CD4-positive, alpha-beta T cell treated with Interleukin-6 at 100 ng/mL for 8 hours (primary cell): ENCODE results near the gene CDH20.

Source experiments
- DNase-seq: peaks from one replicate; pipeline ENCODE4 v3.0.0-alpha.2; 2020; ENCODE audit warnings: mixed read lengths, low spot score

The CDH20 gene

DNA sequence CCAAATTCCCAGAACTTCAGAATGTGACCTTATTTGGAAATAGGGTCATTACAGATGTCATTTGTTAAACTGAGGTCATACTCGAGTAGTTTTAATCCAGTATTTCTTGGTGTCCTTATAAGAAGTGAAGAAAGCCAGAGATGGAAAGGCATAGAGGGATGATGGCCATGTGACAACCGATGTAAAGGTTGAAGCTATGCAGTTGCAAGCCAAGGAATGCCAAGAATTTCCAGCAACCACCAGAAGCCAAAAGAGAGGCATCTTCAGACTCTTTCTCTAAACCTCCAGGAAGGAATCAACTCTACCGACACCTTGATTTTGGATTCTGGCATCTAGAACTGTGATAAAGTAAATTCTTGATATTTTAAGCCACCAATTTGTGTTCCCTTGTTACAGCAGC, 242.2 kb downstream of the CDH20 start:
- no peak for DNase-seq

DNA sequence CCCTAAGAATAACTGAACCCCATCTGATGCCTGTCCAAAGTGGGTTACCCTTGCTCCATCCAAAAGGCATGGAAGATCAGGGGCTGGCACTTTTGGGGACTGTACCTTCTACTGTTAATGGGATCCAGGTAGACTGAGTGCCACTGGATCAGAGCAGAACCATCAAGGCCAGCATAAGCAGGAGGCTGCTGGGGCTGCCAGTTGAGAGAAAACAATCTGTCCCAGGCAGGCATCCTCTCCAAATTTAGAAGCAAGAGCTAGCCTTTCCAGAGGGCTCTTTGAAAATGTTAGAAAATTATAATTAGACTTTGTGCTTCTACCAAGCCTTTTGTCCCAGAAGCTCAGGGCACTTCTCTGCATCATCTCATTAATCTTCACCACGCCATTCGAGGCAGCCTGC, 245.6 kb downstream of the CDH20 start:
- DNase-seq = no peak

DNA sequence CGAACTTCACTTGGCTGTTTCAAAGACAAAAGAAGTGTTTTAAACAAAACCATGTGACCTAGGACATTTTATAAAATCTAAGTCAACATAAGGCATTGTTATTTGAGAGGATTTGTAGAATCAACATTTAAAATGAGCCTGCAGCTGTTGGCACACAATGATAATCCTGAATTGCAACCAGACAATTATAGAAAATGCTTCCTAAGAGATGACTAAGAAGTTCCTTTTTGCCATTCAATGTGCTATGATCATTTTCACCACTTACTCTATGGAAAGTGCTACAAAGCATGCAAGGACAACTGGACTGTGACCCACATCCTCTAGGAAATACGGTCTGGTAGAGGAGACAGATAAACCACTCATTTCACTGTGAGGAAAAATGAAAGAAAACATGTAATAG, 246.4 kb downstream of the CDH20 start:
- no peak for DNase-seq

DNA sequence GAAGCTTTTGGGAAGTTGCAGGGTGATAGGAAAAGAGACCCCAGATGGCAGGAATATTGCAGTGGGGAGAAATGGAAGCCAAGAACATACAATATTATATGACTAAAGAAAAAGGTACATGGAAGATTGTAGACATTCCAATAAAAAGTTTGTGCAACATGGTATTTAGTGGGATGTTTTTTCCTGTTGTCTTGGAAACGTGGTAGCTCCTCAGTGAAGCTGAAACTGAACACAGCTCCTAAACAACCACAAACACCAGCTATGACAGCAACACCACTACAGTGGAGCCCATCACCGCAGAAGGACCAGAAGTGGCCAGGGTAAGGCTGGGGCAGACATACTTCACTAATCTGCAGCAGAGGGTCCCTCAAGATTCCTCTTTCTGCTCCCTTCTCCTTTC, 246.8 kb downstream of the CDH20 start:
- DNase-seq = no peak

DNA sequence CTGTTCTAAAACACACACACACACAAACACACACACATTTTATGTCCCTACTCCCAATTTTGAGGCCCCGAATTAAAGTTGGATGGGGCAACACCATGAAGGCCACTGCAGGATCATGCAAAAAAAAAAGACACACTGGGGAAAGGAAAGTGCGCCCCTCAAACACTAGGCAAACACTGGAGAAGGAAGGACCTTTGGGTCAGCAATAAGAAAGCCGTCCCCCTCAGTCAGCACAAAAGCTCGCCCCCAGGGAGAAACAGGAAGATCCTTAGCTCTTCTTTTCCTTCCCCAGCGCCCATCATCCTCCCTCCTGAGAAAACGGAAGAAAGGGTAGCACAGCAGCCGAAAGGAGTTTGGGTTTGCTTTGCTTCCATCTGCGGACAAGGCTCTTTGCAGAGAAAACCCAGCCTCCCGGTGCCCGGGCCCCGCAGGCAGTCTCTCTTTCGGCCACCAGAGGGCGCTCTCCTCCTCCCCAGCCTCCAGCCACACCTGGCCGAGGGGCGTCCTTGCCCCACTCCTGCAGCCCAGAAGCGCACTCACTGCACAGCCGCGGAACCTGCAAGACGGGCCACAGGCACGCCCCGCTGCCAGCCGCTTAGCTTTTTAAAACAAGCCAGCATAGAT, 248.5 kb downstream of the CDH20 start:
- DNase-seq = peak; percentile 37

DNA sequence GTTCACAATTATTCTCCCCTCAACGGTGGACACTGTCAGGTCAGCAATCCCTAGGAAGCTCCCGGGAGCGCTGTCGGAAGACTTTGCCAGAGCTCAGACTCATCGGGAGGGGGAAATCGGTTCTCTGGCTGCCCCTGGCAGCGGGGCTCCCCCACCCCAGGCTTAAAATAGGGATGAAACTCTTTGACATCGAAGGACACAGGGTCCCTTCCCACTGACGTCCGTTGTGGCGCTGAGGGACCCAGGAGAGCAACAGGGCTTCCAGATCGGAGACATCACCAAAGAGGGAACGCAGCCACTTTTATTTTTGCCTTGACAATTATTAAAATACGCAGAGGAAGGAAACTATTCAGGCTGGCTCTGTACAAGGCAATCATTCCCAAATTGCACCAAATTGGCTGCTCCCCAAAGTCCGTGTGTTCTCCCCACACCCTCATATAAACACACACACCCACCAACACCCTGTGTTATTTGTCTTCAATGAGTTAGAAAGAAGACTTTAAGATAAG, 249.0 kb downstream of the CDH20 start:
- DNase-seq = no peak

DNA sequence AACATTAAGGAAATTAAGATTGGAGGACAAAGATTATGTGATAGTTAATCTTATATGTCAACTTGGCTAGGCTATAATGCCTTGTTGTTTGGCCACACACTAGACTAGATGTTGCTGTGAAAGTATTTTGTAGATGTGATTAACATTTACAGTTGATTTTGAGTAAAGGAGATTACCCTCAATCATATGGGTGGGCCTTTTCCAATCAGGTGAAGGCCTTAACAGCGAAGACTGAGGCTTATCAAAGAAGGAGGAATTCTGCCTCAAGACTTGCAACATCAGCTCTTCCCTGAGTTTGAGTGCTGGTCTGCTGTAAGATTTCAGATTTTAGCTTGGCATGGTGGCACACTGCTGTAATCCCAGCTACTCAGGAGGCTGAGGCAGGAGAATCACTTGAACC, 250.3 kb downstream of the CDH20 start:
- DNase-seq = no peak

DNA sequence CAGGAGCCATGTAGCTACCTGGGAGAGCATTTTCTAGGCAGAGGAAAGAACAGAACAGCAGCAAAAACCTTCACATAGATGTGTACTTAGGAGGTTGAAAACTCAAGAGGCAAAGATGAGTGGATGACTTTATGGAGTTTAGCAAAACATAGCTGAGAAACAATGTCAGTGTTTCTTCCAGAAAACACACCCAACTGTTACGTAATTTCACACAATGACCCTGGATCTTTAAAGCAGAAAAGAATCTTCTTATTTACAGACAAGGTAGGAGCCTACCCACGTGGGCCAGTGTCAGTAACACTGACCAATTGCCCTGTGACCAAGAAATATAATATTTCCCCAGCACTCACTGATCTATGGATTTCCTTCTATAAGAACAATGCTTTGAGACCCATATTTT, 254.6 kb downstream of the CDH20 start:
- no peak for DNase-seq

DNA sequence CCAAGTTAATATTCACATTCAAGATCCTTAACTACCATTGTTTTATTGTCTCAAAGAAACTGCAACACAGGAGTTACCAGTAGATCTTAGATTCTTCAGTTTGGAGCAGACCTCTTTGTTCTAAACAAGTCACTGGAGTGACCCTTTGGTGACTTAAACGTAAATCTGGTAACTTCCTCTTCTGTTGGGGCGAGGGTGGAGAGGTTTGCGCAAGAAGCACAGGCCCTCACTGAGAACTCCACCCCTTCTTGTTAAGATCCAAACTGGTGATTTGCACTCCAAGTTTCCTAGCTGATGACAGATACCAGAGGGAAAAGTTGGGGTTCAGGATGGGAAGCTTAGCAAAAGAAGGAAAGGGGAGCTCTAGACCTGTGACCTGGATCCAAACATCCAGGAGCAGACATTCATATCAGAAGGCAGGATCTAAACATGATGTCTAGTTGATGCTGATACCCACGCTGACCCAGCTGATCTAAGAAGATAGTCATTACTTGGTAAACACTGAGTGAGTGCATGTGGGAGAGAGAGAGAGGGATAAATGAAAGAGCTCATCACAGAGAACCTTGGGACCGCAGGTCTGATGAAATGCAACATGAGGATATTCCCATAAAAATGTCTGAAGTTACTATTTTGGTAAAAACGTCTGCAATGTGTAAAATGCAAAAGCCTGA, 256.0 kb downstream of the CDH20 start:
- no peak for DNase-seq

DNA sequence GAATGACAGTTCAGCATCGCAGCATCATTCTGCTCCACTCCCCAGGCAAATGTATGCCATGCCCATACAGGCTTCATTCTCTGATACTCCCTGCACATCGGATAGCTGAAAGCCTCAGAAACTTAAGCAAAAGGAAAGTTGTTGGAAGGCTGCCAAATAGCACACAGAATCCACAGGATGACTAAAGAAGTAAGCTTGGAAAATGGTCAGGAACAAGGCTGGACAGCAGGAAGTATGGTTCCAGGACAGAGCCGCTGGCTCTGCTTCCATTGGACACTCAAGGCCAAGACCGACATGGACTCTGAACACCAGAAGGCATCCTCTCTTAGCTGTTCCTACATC, 256.5 kb downstream of the CDH20 start:
- DNase-seq = no peak

DNA sequence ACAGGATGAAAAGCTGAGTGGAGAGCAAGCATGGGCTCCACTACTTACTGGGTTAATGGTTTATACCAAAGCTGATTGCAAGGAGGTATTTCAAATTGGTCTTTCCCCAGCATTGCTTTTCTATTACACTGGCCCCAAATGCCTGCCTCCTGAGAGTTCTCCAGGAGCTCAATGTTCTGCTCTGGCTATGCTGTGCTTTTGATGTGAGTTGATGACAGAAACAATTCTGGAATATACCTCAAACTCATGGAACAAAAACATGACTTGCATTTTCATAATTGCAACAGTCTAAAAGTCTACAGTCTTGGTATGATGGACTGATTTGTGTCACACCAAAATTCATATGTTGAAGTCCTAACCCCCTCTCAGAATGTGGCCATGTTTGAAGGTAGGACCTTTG, 258.0 kb downstream of the CDH20 start:
- no peak for DNase-seq

DNA sequence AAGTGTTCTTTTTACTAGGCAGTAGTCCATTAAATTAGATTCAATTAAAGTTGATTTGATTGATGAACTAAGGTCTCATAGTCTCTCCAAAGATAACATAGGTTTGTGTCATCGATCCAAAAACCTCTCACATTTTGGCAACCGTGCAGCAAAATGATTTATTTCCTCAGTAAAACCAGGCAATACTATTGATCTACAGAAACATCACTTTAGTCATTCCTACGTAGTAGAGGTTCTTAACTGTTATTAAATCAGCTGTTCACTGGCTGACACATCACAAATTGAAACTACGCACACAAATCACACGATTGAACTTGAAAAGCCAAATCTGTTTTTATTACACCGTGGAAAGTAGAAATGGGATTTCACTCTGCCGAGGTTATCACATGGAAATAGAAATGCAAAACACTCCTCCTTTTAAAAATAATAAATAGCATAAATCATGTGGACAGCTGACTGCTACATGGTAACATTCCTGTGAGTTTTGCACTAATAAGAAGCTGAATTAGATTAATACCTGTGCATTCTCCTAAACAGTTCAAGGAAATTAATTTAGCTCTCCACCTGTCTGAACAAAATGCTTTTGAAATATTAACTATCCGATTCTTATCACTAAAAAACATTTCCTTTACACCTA, 262.5 kb downstream of the CDH20 start:
- DNase-seq = no peak

DNA sequence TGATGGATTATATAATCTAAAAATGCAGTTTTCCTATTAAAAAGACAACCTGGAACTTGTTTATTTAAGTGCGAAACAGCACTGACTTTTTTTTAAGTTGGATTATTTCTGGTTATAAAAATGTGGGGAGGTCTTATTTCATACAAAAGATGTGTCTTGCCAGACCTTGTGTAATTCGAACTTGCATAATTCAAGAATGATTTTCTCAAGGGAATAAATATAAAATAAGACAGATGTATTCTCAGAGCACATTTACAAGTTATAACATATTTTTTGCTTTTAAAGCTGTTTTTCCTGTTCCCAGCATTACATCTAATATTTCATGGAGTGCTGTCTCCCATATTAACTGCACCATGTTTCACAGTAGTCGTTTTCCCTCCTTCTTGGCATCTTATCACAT, 263.1 kb downstream of the CDH20 start:
- no peak for DNase-seq

DNA sequence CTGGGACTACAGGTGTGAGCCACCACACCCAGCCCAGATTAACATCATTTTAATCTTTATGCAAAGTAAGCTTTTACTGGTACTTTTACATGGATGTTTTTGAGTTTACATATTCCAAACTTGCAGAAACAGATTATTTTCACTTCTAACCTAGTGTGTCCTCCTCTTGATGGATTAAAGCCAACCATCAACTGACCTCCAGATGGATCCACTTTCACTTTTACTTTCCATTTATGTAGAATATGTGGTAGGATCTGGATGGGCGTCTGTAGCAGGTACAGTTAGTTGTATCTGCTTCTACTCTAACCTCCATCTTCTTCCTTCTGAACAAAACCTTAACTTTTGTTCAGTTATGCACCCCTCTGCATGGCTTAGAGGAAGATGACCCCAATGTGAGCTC, 264.1 kb downstream of the CDH20 start:
- no peak for DNase-seq

DNA sequence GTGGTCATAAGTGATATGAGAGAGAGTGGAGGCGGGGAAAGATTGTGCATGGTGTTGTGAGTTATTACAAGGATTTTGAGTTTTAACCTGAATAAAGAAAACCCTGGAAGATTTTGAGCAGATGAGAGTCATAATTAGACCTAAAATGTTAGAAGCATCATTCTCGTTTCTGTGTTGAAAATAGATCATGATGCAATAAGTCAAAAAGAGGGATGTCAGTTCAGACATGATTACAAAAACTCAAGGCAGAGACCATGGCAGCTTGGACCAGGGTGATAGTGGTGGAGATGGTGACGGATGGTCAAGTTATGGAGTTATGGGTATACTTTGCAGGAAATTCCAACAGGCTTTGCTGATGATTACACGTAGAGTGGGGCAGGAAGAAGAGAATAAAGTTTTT, 267.2 kb downstream of the CDH20 start:
- DNase-seq = no peak

DNA sequence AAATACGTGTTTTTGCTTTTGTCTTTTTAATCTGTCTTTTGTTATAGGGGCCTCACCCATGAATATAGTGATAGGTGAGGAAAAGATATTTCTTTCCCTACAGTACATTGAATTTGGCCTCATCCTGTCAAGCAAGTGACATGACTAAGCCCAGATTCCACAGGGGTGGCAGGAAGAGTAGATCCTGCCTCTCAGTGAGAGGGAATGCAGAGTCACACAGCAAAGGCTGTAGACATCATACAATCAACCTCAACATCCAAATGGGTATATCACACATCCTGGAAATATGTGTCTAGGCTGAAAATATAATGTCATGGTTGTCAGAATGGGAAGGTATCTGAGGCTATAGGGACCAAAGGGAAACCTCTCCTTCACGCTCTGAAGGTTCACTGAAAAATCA, 269.6 kb downstream of the CDH20 start:
- DNase-seq = no peak
